ENCODE data around the gene ZNF823.

GRCh38 chr19:11763117-11763516 lies 24.4 kb upstream of the ZNF823 start:
- TF ChIP-seq POLR2A (IDR thresholded peaks at IDR 0.05) = no peak
- TF ChIP-seq, protein P1, sequence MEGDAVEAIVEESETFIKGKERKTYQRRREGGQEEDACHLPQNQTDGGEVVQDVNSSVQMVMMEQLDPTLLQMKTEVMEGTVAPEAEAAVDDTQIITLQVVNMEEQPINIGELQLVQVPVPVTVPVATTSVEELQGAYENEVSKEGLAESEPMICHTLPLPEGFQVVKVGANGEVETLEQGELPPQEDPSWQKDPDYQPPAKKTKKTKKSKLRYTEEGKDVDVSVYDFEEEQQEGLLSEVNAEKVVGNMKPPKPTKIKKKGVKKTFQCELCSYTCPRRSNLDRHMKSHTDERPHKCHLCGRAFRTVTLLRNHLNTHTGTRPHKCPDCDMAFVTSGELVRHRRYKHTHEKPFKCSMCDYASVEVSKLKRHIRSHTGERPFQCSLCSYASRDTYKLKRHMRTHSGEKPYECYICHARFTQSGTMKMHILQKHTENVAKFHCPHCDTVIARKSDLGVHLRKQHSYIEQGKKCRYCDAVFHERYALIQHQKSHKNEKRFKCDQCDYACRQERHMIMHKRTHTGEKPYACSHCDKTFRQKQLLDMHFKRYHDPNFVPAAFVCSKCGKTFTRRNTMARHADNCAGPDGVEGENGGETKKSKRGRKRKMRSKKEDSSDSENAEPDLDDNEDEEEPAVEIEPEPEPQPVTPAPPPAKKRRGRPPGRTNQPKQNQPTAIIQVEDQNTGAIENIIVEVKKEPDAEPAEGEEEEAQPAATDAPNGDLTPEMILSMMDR (IDR thresholded peaks at IDR 0.05 in 4 of 5, conservative IDR thresholded peaks at IDR 0.05 in 1 of 5) = no peak

Data from gastrocnemius medialis (tissue), 4 donors.